HepG2 (cell line): ENCODE measurements around the gene ZBTB7A. TPM values are rescaled to one million over a fixed set of nuclear protein-coding genes. Genes with fewer than 3 reads are reported as not detected.

ENCODE experiments used
- ARID5B ChIP-seq: IDR thresholded peaks from 2 replicates; pipeline ENCODE4 v1.4.0; 2020; ENCODE audit warnings: mild to moderate bottlenecking, missing genetic modification reagents
- CERS6 ChIP-seq: sonication (generic); formaldehyde crosslinking; IDR thresholded peaks from 2 replicates; pipeline ENCODE4 v1.5.0; 2020; ENCODE audit warnings: missing genetic modification reagents
- DRAP1 ChIP-seq: IDR thresholded peaks from 2 replicates; pipeline ENCODE4 v1.6.1; 2016; ENCODE audit warnings: missing genetic modification reagents, missing compliant biosample characterization
- HIC2 ChIP-seq: sonication (generic); formaldehyde crosslinking; IDR thresholded peaks from 2 replicates; pipeline ENCODE4 v1.9.0; 2022; ENCODE audit warnings: low read depth, missing genetic modification reagents
- IRF9 ChIP-seq: sonication (generic); formaldehyde crosslinking; IDR thresholded peaks from 2 replicates; pipeline ENCODE4 v1.8.0; 2022; ENCODE audit warnings: missing genetic modification reagents, mild to moderate bottlenecking, borderline replicate concordance
- MAFK ChIP-seq, 2 experiments: IDR thresholded peaks in 1 of 2; conservative IDR thresholded peaks in 1 of 2; 2 replicates each; pipeline ENCODE4 v1.6.1; 2011; ENCODE audit warnings: improper control_type of control experiment in 2 of 2, low read length in 2 of 2
- MAZ ChIP-seq, 2 experiments: sonication (generic) in 1 of 2; formaldehyde crosslinking in 1 of 2; IDR thresholded peaks; 2 replicates each; pipeline versions ENCODE4 v1.5.0 to v1.6.1; 2012 to 2020; ENCODE audit warnings: low read depth in 2 of 2, mild to moderate bottlenecking in 2 of 2, borderline replicate concordance in 1 of 2, improper control_type of control experiment in 1 of 2, low read length in 1 of 2, missing genetic modification reagents in 1 of 2, moderate library complexity in 1 of 2
- NCOA5 ChIP-seq: sonication (generic); formaldehyde crosslinking; IDR thresholded peaks from 2 replicates; pipeline ENCODE4 v1.4.0; 2020; ENCODE audit warnings: missing genetic modification reagents
- POLR2A ChIP-seq, 2 experiments: IDR thresholded peaks; 2 replicates each; pipeline ENCODE4 v1.6.1; 2011; ENCODE audit warnings: low read depth in 2 of 2, low read length in 2 of 2, mild to moderate bottlenecking in 1 of 2, moderate library complexity in 1 of 2; ENCODE audit not compliant: insufficient read depth in 1 of 2
- RBM22 ChIP-seq: fragments of 200-400 bp; formaldehyde crosslinking; optimal IDR thresholded peaks from 2 replicates; pipeline ENCODE3; 2017; ENCODE audit warnings: mild to moderate bottlenecking, low read length, moderate library complexity
- SAP130 ChIP-seq: IDR thresholded peaks from 2 replicates; pipeline ENCODE4 v1.6.1; 2016; ENCODE audit warnings: low read depth
- ZNF251 ChIP-seq: sonication (generic); formaldehyde crosslinking; IDR thresholded peaks from 2 replicates; pipeline ENCODE4 v1.9.0; 2021; ENCODE audit warnings: mild to moderate bottlenecking, missing genetic modification reagents
- ZNF414 ChIP-seq: sonication (generic); formaldehyde crosslinking; IDR thresholded peaks from 2 replicates; pipeline ENCODE4 v1.5.0; 2020; ENCODE audit warnings: missing genetic modification reagents
- ZNF670 ChIP-seq: sonication (generic); formaldehyde crosslinking; IDR thresholded peaks from 2 replicates; pipeline ENCODE4 v1.8.0; 2022; ENCODE audit warnings: mild to moderate bottlenecking, missing genetic modification reagents, borderline replicate concordance
- ZNF740 ChIP-seq: sonication (generic); formaldehyde crosslinking; IDR thresholded peaks from 2 replicates; pipeline ENCODE4 v1.4.0; 2020; ENCODE audit warnings: missing genetic modification reagents
- ZNF788 ChIP-seq: sonication (generic); formaldehyde crosslinking; IDR thresholded peaks from 2 replicates; pipeline ENCODE4 v1.5.0; 2020; ENCODE audit warnings: mild to moderate bottlenecking, missing genetic modification reagents, borderline replicate concordance
- polyA plus RNA-seq, 8 experiments: library from polyadenylated mRNA; depleted of rRNA in 3 of 8; stranded (reverse) in 7 of 8; unstranded in 1 of 8; fragments of >200 nt; fragmentation: Illumina TruSeq in 4 of 8; extraction: Trizol in 4 of 8; gene quantifications; 2 replicates each; pipeline versions ENCODE4 v1.2.1 to v1.2.3, GENCODE V29; 2011 to 2016; ENCODE audit warnings: low read depth in 4 of 8, missing spikeins in 1 of 8, mixed read lengths in 1 of 8; ENCODE audit not compliant: insufficient read depth in 1 of 8
- total RNA-seq, 5 experiments: library from RNA; depleted of rRNA; stranded (reverse); fragments of >200 nt; fragmentation: Illumina TruSeq; extraction: Trizol; gene quantifications; 2 replicates each; pipeline ENCODE4 v1.2.3, GENCODE V29; 2016; ENCODE audit warnings: low read depth in 1 of 5

ZBTB7A gene
- total and polyA plus RNA-seq, 2 of the 13 experiments (the other 11 are each of a cell fraction or from before 2014, with no cell fraction given) = 3.6 to 4.0 TPM

GRCh38 chr19:4065430-4066175, 1.1 kb downstream of the ZBTB7A start (continued):
- no peak for TF ChIP-seq IRF9
- no peak for TF ChIP-seq ZNF414 (CRISPR knock-in tag)
- no peak for TF ChIP-seq RBM22
- TF ChIP-seq HIC2 (CRISPR knock-in tag) = no peak
- no peak for TF ChIP-seq NCOA5 (CRISPR knock-in tag)
- no peak for TF ChIP-seq MAFK (conservative IDR thresholded peaks at IDR 0.05 in 1 of 2, IDR thresholded peaks at IDR 0.05 in 1 of 2; ENCODE audit: low read length in 2 of 2)
- TF ChIP-seq ZNF788 (CRISPR knock-in tag) = peak; percentile 23; the same call in 1 of the 2 replicates
- peak; percentile 44; the same call in 1 of the 2 replicates for TF ChIP-seq DRAP1
- no peak for TF ChIP-seq SAP130 (CRISPR knock-in tag)
- no peak; the same call in none of the 2 replicates for TF ChIP-seq MAZ (IDR thresholded peaks at IDR 0.05; ENCODE audit: borderline replicate concordance, low read depth, low read length)
- TF ChIP-seq MAZ (CRISPR knock-in tag; IDR thresholded peaks at IDR 0.05; ENCODE audit: low read depth) = peak; percentile 74
- TF ChIP-seq ZNF670 (CRISPR knock-in tag) = no peak
- TF ChIP-seq POLR2A (IDR thresholded peaks at IDR 0.05; ENCODE audit: insufficient read depth in 1 of 2, low read depth in 2 of 2, low read length in 2 of 2) = peak in 1 of 2 experiments; percentile 11; a peak in 1 of 4 replicates
- no peak for TF ChIP-seq ZNF251 (CRISPR knock-in tag)
- TF ChIP-seq ZNF740 (CRISPR knock-in tag) = peak; percentile 68
- no peak for TF ChIP-seq CERS6 (CRISPR knock-in tag)
- 0 out of 2 replicates have a peak, but pooled peaks have one; percentile 14 for TF ChIP-seq ARID5B (CRISPR knock-in tag)
